Activated CD4-positive, alpha-beta T cell treated with anti-CD3 and anti-CD28 coated beads, Interleukin-2, amount 50 U/mL, for 24 hours (primary cell): ENCODE measurements around the gene HBQ1.
"Not testable (repeated sequence)": the region's sequence is repeated elsewhere in the genome, so short reads cannot be mapped to it uniquely, and the experiment has no call there.

Experiments
- DNase-seq, 2 donors: peaks; one replicate each; pipeline ENCODE4 v3.0.0-alpha.2; 2020; ENCODE audit warnings: low read depth in 1 of 2, low spot score in 1 of 2

The HBQ1 gene

DNA sequence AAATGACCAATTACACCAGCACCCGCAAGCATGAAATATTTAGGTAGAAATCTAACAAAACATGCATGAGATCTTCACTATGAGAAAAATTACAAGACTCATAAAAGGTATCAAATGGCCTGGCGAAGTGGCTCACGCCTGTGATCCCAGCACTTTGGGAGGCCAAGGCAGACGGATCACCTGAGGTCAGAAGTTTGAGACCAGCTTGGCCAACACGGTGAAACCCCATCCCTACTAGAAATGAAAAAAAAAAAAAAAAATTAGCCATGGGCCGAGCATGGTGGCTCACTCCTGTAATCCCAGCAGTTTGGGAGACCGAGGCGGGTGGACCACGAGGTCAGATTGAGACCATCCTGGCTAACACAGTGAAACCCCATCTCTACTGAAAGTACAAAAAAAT lies 23.8 kb downstream of the HBQ1 start:
- DNase-seq = not testable (repeated sequence)

DNA sequence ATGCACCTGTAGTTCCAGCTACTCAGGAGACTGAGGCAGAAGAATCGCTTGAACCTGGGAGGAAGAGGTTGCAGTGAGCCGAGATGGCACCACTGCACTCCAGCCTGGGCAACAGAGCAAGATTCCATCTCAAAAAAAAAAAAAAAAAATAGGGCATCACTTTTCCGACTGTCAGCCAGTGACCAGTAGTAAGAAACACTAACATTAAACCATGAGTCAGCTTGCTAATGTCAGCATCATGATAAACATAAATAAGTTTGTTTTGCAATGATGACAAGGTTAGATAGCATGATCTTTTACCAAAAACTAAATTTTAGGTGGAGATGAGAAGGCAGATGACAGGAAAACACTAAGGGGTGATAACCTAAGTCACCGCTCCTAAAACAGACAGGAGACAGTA lies 29.1 kb downstream of the HBQ1 start:
- not testable (repeated sequence) for DNase-seq

DNA sequence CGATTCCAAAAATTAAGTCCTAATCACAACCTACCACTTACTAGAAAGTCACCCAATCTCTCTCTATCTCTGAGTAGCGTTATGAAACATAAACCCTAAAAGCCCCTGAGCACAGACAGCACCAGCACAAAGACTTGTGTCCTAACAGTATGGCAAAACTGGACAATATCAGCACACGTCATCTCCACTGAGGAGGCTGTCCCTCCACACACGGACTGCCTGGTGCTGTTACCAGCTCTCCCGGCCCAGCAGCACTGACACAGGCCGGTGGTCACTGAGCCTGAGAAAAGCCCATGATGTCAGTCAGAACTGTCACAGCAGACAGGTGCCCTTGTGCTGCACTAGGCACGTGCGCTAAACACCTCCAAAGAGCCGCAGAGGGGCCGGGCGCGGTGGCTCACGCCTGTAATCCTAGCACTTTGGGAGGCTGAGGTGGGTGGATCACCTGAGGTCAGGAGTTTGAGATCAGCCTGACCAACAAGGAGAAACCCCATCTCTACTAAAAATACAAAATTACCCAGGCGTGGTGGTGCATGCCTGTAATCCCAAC lies 31.4 kb downstream of the HBQ1 start:
- DNase-seq = not testable (repeated sequence)

DNA sequence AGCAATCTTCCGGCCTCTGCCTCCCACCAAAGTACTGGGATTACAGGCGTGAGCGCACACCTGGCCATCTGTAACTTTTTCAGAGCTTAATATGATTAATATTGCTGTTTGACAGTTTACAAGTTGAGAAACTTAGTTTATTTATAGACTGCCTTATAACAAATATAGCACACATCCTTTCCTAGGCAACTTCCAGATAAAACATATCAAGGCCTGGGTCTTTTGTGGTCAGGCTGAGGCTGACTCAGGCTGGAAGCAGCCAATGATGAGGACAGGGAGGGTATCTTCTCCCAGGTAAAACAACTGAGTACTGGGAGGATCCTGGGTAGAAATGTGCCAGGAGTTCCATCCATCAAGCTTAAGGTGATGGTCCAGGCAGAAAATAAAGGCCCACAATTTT lies 32.7 kb downstream of the HBQ1 start:
- no peak for DNase-seq

DNA sequence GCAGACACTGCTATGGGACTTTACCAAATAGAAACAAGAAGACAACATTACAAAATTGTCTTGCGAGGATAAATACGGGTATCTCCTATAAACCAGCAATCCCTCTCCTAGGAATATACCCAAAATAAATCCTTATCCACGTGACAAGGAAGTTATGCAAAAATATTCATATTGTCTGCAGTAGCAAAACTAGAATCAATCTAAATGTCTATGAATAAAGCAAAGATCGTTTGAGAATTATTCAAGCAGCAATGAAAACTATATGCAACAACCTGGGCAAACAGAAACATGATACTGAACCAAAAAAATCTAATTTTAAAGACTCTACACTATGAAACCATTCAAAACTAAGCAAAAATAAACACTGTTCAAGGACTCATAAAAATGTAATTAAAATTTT lies 39.8 kb downstream of the HBQ1 start:
- no peak for DNase-seq

DNA sequence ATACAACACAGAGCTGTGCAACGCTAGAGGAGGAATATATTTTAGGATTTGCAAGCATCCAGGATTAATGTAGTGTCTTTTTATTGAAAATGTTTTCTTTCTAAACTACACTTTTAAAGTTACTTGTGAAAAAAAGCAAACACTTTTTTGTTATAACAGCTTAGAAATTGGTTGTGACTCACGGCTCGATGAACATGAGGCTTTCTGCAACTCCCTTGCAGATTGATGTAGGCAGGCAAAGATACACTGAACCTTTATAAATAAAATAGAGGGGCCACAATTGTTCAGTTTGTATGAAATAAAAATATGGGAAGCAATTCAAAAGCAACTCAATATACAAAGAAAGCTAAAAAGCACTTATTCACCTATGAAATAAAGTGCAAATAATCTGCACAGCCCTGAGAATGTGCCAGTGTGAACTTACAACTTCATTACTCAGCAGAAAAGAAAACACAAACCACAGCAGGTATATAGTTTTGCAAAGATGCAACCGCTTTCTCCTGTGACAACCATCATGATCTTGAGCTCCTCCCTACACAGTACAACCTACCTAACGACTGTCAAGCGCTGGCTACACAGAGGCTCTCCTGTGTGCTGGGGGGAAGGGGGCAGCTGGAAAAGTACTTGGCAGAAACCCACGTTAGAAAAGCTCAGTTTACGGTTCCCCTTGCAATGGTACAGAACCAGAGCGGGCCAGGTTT lies 48.0 kb downstream of the HBQ1 start:
- no peak for DNase-seq

DNA sequence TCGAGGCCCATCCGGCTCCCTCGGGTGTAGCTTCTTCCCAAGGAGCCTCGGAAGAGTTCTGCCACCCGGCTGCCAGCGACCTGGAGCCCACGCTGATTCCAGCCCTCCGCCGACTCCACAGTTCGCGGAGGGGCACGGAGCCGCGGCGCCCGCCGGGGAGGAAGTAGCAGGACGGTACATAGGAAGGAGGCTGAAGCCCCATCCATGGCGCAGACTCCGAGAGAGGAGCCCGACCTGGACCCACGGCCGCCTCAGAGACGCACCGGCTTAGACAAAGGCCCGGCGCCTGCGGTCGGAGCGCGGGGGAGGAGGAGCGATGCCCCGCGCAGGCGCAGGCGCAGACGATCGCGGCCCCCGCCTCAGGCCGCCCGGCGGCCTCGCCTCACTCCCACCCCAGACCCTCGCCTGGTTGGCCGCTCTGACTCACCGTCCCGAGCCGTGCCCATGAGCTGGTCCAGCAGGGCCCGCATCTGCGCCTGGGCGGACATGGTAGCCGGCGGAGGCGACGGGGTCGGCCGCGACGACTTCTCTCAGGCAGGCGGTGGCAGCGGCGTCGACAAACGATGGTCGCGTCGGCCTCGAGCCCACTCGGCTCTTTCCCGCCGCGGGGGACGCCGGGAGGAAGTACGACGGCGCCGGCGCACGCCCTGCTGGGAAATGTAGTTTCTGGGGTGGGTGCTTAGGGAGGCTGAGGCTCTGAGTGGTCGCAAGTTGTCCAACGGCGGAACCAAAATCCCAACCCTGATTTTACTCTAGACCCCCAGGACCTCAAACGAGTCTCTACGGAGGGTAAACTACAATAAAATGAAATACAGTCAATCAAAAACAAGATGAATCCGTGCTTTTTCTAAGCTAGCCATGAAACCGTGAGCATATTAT lies 48.8 kb downstream of the HBQ1 start, which contains the start of gene LUC7L:
LUC7L (minus strand) TSS at position 598 of the 879 bp plus-strand sequence; CDS start at position 488, 110 bp downstream.
- DNase-seq = peak; percentile 76 to 80

DNA sequence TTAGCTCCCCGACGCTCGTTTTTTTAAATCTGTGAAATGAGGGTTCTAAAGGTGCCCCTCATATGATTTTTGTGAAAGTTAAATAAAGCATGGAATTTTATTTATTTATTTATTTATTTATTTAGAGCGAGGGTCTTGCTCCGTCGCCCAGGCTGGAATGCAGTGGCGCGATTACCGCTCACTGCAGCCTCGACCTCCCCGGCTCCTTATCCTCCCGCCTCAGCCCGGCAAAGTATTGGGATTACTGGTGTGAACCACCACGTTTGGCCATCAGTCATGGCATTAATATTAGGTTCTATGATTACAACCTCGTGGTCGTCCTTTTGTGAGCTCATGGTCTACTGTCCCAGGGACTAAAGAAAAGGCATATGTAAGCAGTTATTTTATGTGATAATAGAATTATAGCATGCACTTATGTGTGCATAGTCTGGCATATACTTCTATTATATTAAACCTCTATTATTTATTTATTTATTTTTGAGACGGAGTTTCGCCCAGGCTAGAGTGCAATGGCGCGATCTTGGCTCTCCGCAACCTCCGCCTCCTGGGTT lies 49.5 kb downstream of the HBQ1 start:
- no peak for DNase-seq

DNA sequence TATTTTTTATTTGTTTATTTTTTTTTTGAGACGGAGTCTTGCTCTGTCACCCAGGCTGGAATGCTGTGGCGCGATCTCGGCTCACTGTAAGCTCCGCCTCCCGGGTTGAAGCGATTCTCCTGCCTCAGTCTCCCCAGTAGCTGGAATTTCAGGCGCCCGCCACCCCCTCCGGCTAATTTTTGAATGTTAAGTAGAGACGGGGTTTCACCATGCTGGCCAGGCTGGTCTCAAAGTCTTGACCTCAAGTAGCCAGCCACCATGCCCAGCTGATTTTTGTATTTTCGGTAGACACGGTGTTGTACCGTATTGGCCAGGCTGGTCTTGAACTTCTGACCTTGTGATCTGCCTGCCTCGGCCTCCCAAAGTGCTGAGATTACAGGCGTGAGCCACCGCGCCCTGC lies 50.1 kb downstream of the HBQ1 start:
- DNase-seq = not testable (repeated sequence)
